ENCODE measurements around the gene RBM12. TPM values are rescaled to one million over a fixed set of nuclear protein-coding genes. Genes with fewer than 3 reads are reported as not detected.

Gene RBM12
- total and polyA plus RNA-seq, 9 donors: 32.0 to 59.6 (median 50.5) TPM

DNA sequence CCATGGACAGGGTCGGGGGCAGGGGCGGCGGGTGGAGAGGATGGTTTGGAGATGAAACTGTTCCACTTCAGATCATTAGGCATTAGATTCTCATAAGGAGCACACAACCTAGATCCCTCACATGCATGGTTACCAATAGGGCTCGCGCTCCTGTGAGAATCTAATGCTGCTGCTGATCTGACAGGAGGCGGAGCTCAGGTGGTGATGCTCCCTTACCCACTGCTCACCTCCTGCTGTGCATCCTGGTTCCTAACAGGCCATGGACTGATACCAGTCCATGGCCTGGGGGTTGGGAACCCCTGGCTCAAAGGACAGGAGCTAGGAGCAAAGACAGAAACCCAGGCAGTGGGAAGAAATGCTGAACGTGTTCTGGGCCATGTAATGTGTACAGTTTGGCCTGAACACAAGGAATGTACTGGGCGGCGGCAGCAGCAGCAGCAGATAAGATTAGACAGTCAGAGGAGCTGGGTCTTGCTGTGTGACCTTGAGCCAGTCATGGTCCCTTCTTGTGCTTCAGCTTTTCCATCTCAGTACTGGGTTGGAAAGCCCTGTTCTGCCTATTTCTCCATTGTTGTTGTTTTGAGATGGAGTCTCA lies 53.8 kb downstream of the RBM12 start:
- H3K27me3 ChIP-seq (ENCODE audit: control insufficient read depth, insufficient read depth, low read length): peaks cover 2% of the 10 kb centered on the region
- no peaks in the 10 kb centered on the region for H3K9me3 ChIP-seq (replicated peaks; ENCODE audit: control insufficient read depth, low read depth, low read length)
- H3K4me3 ChIP-seq (ENCODE audit: low read length): no peak overlapping the region
- no peak overlapping the region for H3K27ac ChIP-seq (ENCODE audit: low read length)
- DNase-seq: no peak
- no peaks in the 10 kb centered on the region for H3K36me3 ChIP-seq (ENCODE audit: control insufficient read depth, insufficient read depth, low read length)
- H3K4me1 ChIP-seq (ENCODE audit: control insufficient read depth, insufficient read depth, low read length): peaks cover 4% of the 10 kb centered on the region
- WGBS (ENCODE audit: insufficient coverage): 94% methylated on average over 6 of the region's 9 CpGs

DNA sequence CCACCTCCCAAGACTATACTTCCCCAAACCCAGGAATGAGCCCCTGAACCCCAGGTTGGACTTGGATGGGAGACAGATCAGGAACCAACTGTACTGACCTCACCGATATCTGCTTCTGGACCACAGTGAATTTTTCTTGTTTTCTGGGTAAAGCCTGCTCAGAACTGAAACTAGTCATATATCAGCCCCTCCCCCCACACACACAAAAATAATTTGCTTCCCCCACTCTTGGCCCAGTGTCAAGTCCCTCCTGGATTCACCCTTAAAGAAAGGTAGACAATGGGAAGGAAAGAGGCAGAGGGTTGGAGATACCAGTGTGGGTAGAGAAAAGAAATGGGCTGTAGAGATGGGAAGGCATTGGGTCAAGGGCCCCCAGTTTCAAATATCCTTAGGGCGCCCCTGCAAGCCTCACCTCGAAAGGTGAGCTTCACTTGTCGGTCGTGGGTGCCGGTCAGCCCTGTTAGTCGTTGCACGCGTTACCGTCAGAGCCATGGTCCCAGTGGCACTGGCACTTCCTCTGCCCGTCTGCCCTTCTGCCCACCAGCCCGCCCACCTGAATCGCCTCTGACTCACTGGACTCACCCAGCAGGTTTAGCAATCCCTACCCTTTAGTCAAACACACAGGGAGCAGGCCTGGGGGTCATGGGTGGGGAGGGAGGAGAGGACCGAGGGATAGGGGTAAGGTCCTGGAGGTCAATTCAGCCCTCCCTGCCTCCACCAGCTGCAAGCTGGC lies 57.5 kb downstream of the RBM12 start:
- H3K36me3 ChIP-seq (ENCODE audit: control insufficient read depth, insufficient read depth, low read length): no peaks in the 10 kb centered on the region
- WGBS (ENCODE audit: insufficient coverage): 78% methylated on average over 10 of the region's 14 CpGs
- no peak overlapping the region for H3K4me3 ChIP-seq (ENCODE audit: low read length)
- peaks cover 11% of the 10 kb centered on the region for H3K27me3 ChIP-seq (ENCODE audit: control insufficient read depth, insufficient read depth, low read length)
- DNase-seq: no peak
- H3K27ac ChIP-seq (ENCODE audit: low read length): no peak overlapping the region
- H3K4me1 ChIP-seq (ENCODE audit: control insufficient read depth, insufficient read depth, low read length): no peaks in the 10 kb centered on the region
- H3K9me3 ChIP-seq (replicated peaks; ENCODE audit: control insufficient read depth, low read depth, low read length): no peaks in the 10 kb centered on the region

DNA sequence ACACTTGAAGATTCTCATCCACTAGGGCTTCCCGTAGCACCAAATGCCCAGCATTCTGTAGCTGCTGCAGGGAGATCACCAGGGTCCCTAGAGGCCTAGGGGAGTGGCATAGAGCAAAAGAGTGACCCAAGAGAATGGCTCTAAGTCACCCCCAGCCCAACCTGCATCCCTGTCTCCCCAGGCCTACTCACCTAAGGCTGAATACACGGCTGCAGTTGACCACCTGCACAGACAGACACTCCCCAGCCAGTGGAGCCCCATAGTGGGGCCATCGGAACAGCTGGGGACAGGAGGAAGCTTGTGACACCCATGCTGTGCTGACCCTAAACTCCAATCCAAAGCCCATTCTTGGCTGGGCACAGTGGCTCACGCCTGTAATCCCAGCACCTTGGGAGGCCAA lies 58.6 kb downstream of the RBM12 start:
- Histone ChIP-seq H3K36me3 (ENCODE audit: control insufficient read depth, insufficient read depth, low read length) (no peaks in the 10 kb centered on the region), H3K9me3 (replicated peaks; ENCODE audit: control insufficient read depth, low read depth, low read length) (no peaks in the 10 kb centered on the region), H3K4me1 (ENCODE audit: control insufficient read depth, insufficient read depth, low read length) (peaks cover 9% of the 10 kb centered on the region), H3K27me3 (ENCODE audit: control insufficient read depth, insufficient read depth, low read length) (peaks cover 20% of the 10 kb centered on the region), H3K27ac (ENCODE audit: low read length) (no peak overlapping the region), H3K4me3 (ENCODE audit: low read length) (no peak overlapping the region)
- DNase-seq: no peak
- WGBS (ENCODE audit: insufficient coverage): 77% methylated on average over 2 of the region's 4 CpGs

DNA sequence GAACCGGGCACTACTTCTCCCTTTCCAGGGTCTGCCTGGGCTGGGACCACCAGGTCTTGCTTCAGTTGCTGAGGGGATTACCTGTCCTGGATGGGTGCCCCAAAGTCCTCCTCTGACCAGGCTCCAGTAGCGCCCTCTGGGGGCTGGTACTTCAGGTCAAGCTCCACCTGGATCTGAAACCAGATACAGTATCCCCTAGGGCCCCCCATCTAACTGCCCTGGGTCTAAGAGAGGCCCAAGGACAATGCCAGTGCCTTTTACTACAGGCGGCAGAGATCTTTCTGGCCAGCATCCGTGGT lies 60.3 kb downstream of the RBM12 start:
- no peak for DNase-seq

DNA sequence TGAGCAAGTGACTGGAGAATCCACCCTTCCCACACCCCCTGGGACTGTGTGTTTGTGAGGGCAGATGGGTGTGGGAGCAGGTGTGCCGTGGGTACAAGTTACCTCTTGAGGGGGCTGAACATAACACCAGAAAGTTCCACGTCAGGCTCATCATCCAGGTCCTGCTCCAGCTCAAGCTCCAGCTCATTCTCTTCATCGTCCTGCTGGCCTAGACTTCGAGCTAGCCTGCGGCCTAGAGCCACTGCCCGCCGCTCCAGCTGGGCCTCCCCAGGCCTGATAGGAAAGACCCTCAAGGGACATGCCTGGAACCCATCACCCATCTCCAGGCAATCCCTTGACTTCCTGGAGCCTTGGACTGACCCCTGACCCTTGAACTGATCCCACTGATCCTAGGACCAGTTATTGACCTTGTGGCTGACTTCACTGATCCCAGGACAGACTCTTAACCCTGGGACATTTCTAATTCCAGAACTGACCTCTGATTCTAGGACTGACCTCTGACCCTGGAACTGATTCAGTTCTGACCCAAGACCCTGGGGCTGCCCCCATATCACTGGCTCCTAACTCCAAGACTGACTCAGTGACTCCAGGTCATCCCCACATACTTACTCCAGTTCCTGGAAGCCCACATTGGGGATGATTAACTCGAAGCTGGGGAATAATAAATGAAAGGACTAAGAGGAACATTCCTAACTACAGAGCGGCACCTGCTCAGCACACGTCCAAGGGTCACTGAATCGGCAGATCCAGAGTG lies 60.8 kb downstream of the RBM12 start:
- DNase-seq: no peak
- Histone ChIP-seq H3K9me3 (replicated peaks; ENCODE audit: control insufficient read depth, low read depth, low read length) (no peaks in the 10 kb centered on the region), H3K27me3 (ENCODE audit: control insufficient read depth, insufficient read depth, low read length) (peaks cover 42% of the 10 kb centered on the region), H3K27ac (ENCODE audit: low read length) (no peak overlapping the region), H3K36me3 (ENCODE audit: control insufficient read depth, insufficient read depth, low read length) (no peaks in the 10 kb centered on the region), H3K4me1 (ENCODE audit: control insufficient read depth, insufficient read depth, low read length) (peaks cover 16% of the 10 kb centered on the region), H3K4me3 (ENCODE audit: low read length) (no peak overlapping the region)
- WGBS (ENCODE audit: insufficient coverage): 87% methylated on average over 9 of the region's 11 CpGs

More for the DNA sequence above, 60.3 kb downstream of the RBM12 start:
- H3K36me3 ChIP-seq (ENCODE audit: control insufficient read depth, insufficient read depth, low read length): no peaks in the 10 kb centered on the region
- WGBS (ENCODE audit: insufficient coverage): 42% methylated on average over 2 of the region's 4 CpGs
- H3K4me3 ChIP-seq (ENCODE audit: low read length): no peak overlapping the region
- no peaks in the 10 kb centered on the region for H3K9me3 ChIP-seq (replicated peaks; ENCODE audit: control insufficient read depth, low read depth, low read length)
- H3K4me1 ChIP-seq (ENCODE audit: control insufficient read depth, insufficient read depth, low read length): peaks cover 16% of the 10 kb centered on the region
- peaks cover 36% of the 10 kb centered on the region for H3K27me3 ChIP-seq (ENCODE audit: control insufficient read depth, insufficient read depth, low read length)
- no peak overlapping the region for H3K27ac ChIP-seq (ENCODE audit: low read length)

DNA sequence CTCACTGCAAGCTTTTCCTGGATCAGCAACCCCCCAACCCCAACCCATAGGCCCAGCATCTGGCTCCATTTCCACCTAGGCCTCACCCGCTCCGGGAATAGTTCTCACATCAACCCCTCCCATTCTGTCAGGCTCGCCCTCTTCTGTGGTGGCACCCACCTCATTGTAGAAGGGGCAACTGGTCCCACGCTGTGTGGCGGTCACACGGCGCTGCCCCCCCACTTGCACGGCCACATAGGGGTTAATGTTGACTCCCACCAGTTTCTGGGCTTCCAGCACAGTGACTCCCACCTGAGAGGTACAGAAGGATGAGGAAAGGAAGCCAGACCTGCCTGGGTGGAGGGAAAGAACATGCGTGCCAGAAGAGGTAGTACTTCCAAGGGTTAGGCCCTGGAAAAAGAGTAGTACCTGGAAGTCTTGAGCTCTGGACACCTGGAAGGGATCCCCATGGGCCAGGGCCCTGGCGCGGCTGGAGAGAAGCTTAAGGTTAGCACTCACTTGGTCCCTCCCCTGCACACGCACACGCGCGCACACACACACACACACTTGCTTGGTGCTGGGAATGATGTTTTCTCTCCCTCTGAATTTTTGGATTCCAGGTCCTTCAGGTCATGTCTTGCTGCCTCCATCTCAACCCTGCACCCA lies 61.7 kb downstream of the RBM12 start:
- H3K27ac ChIP-seq (ENCODE audit: low read length): no peak overlapping the region
- H3K36me3 ChIP-seq (ENCODE audit: control insufficient read depth, insufficient read depth, low read length): no peaks in the 10 kb centered on the region
- no peak overlapping the region for H3K4me3 ChIP-seq (ENCODE audit: low read length)
- H3K9me3 ChIP-seq (replicated peaks; ENCODE audit: control insufficient read depth, low read depth, low read length): no peaks in the 10 kb centered on the region
- H3K27me3 ChIP-seq (ENCODE audit: control insufficient read depth, insufficient read depth, low read length): peaks cover 45% of the 10 kb centered on the region
- no peak for DNase-seq
- 93% methylated on average over 12 of the region's 15 CpGs for WGBS (ENCODE audit: insufficient coverage)
- peaks cover 16% of the 10 kb centered on the region for H3K4me1 ChIP-seq (ENCODE audit: control insufficient read depth, insufficient read depth, low read length)

DNA sequence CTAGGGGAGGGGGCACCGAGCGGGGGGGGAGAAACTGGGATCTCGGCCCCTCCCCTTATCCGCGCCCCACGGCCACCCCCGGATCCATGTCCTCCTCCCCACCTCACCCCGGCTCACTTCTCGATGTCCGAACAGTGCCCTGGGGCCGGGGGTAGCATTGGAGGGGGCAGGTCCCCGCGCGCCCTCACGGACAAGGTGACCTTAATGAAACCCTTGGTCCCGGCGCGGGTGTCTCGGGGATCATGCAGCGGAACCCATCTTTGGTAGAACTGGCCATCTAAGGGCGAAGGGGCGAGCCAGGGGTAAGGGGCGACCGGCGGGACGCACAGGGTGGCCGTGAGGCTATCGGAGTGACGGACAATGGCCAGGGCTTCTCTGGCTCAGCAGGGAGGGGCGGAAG lies 62.7 kb downstream of the RBM12 start:
- peak overlapping the region; percentile 45 for H3K4me3 ChIP-seq (ENCODE audit: low read length)
- peaks cover 51% of the 10 kb centered on the region for H3K27me3 ChIP-seq (ENCODE audit: control insufficient read depth, insufficient read depth, low read length)
- peaks cover 16% of the 10 kb centered on the region for H3K4me1 ChIP-seq (ENCODE audit: control insufficient read depth, insufficient read depth, low read length)
- DNase-seq: no peak
- no peak overlapping the region for H3K27ac ChIP-seq (ENCODE audit: low read length)
- no peaks in the 10 kb centered on the region for H3K9me3 ChIP-seq (replicated peaks; ENCODE audit: control insufficient read depth, low read depth, low read length)
- 27% methylated on average over 22 of the region's 30 CpGs for WGBS (ENCODE audit: insufficient coverage)
- no peaks in the 10 kb centered on the region for H3K36me3 ChIP-seq (ENCODE audit: control insufficient read depth, insufficient read depth, low read length)

DNA sequence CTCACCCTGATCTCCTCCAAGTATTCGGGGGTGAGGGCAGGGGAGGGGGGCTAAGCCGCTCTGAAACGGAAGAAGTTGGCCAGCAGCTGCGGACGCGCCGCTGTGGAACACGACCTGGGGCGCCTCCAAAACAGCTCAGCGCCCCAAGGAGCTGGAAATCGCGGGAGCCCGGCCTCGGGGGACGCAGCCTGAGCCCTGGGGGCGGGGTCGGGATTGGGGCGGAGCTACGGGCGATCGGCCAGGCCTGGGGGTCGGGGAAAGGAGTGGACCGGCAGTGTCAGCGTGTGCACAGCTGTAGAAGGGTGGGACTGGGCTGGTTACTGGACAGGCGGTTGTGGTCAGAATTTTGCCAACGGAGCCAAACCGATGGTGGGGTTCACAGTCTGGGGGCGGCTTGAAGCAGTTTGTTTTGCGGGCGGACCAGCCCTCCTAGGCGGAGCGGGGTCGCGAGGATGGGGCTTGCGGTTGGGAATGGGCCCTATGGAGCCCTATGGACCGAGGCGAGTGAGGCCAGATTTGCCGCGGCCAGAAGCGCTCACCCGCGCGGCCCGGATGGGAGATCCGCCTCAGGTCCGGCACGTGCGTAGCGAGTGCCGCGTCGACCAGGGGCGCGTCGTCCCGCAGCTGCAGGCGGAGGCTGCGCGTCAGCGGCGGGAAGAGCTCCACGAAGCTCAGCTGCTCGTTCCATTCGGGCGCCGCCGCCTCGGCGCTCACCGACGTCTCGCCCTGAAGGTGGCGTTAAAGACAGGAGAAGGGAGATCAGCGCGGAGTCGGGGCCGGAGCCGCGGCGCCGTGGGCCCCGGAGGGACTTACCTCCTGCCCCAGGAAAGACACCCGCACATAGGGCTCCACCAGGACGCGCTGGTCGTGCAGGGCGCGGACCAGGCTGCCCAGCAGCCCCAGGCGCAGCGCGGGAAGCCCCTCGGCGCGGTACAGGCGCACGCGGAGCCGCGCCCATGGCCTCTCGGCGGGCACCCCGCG lies 63.4 kb downstream of the RBM12 start:
- under 1% methylated on average over 99 of the region's 103 CpGs for WGBS (ENCODE audit: insufficient coverage)
- peak; percentile 93 for DNase-seq

DNA sequence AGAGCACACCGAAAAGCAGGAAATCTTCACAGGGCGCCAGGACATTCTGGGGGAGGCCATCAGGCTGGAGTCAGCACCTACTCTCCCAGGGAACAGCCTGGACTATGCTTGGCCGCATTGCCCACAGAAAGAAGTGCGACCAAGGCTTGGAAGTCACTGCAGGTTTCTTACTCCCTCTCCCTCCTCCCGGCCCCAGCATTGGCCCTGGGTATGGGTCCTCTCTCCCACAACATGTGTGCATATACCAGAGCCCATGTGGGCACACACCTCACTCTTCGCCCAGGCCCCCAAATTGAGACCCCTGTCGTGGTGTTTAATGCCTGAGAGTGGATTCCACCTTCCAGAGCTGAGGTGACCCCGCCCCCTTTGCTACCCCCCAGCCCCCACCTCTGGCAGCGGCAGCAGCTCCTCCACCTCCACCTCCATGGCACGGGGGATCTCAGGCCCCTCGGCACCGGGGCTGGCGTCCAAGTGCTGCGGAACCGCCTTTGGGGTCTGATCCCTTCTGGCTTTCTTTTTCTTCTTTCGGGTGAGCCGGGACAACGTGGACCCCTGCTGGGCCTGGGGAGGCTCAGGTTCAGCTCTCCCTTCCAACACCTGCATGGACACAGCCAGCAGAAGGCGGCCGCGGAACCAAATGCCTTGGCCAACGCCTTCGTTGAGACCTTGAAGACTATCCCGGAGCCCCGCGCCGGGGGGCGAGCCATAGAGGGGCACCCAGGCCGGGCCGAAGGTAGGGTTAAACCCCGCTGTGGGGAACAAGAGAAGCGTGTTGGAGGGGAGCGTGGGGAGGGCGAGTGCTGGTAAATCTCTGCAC lies 64.3 kb downstream of the RBM12 start:
- 15% methylated on average over 19 of the region's 34 CpGs for WGBS (ENCODE audit: insufficient coverage)
- Histone ChIP-seq H3K27ac (ENCODE audit: low read length) (no peak overlapping the region), H3K27me3 (ENCODE audit: control insufficient read depth, insufficient read depth, low read length) (peaks cover 51% of the 10 kb centered on the region), H3K36me3 (ENCODE audit: control insufficient read depth, insufficient read depth, low read length) (no peaks in the 10 kb centered on the region), H3K4me3 (ENCODE audit: low read length) (peak overlapping the region; percentile 45), H3K9me3 (replicated peaks; ENCODE audit: control insufficient read depth, low read depth, low read length) (no peaks in the 10 kb centered on the region), H3K4me1 (ENCODE audit: control insufficient read depth, insufficient read depth, low read length) (peaks cover 16% of the 10 kb centered on the region)
- no peak for DNase-seq

More for the DNA sequence above, 63.4 kb downstream of the RBM12 start:
- Histone ChIP-seq H3K4me3 (ENCODE audit: low read length) (peak overlapping the region; percentile 45), H3K9me3 (replicated peaks; ENCODE audit: control insufficient read depth, low read depth, low read length) (no peaks in the 10 kb centered on the region), H3K4me1 (ENCODE audit: control insufficient read depth, insufficient read depth, low read length) (peaks cover 16% of the 10 kb centered on the region), H3K36me3 (ENCODE audit: control insufficient read depth, insufficient read depth, low read length) (no peaks in the 10 kb centered on the region), H3K27ac (ENCODE audit: low read length) (peak overlapping the region; percentile 47), H3K27me3 (ENCODE audit: control insufficient read depth, insufficient read depth, low read length) (peaks cover 51% of the 10 kb centered on the region)
